B cell (primary cell): ENCODE results near the gene BHLHE41. TPM values are rescaled to one million over a fixed set of nuclear protein-coding genes. Genes with fewer than 3 reads are reported as not detected.

Source experiments
- ATAC-seq: fragments of 200-7000 bp; cut with Tn5 transposase; one replicate; pipeline ENCODE4 v1.10.0; 2021; ENCODE audit warnings: low read depth, mild to moderate bottlenecking, moderate number of reproducible peaks, moderate library complexity
- CTCF ChIA-PET: fragments of 350-600 bp; sonication (Branson Sonifier 250); formaldehyde crosslinking; loops from one replicate; lab custom pipeline; 2021; ENCODE audit warnings: antibody characterized with exemption, inconsistent platforms; lab: Charles Lee
- POLR2A ChIA-PET: fragments of 350-600 bp; sonication (Branson Sonifier 250); formaldehyde crosslinking; loops from one replicate; lab custom pipeline; 2021; ENCODE audit warnings: antibody characterized with exemption; lab: Charles Lee
- DNase-seq: peaks from one replicate; pipeline ENCODE4 v3.0.0; 2013
- H2AFZ ChIP-seq: 2 replicates; pipeline ENCODE4 v1.6.1; 2012; ENCODE audit warnings: mild to moderate bottlenecking, low read depth, low read length; ENCODE audit not compliant: insufficient read depth, poor library complexity, severe bottlenecking
- H3K27ac ChIP-seq, 2 donors: 1 replicate in 1 of 2; 2 replicates in 1 of 2; pipeline ENCODE4 v1.5.1; 2012 to 2013; ENCODE audit warnings: low read length in 2 of 2, mild to moderate bottlenecking in 2 of 2, moderate library complexity in 1 of 2
- H3K27me3 ChIP-seq, 4 experiments: fragments of 200-600 bp in 1 of 4; sonication (generic) in 1 of 4; replicated peaks in 1 of 4; 1 replicate in 2 of 4; 2 replicates in 2 of 4; pipeline versions ENCODE4 v1.6.1 to v1.7.0; 2013 to 2016; ENCODE audit warnings: low read length in 3 of 4, mild to moderate bottlenecking in 2 of 4, mixed read lengths in 1 of 4, moderate library complexity in 1 of 4; ENCODE audit not compliant: insufficient read depth in 4 of 4, control insufficient read depth in 3 of 4; ENCODE audit errors: control extremely low read depth in 1 of 4
- H3K36me3 ChIP-seq, 2 experiments: replicated peaks in 1 of 2; 1 replicate in 1 of 2; 2 replicates in 1 of 2; pipeline versions ENCODE4 v1.6.1 to v1.7.1; 2013; ENCODE audit warnings: low read length in 1 of 2; ENCODE audit not compliant: insufficient read depth in 2 of 2, control insufficient read depth in 1 of 2; ENCODE audit errors: control extremely low read depth in 1 of 2, extremely low read depth in 1 of 2
- H3K4me1 ChIP-seq, 2 donors: fragments of 200-600 bp in 1 of 2; sonication (generic) in 1 of 2; 1 replicate in 1 of 2; 2 replicates in 1 of 2; pipeline versions ENCODE4 v1.5.1 to v1.6.1; 2013 to 2017; ENCODE audit warnings: low read length in 2 of 2; ENCODE audit not compliant: control insufficient read depth in 2 of 2, insufficient read depth in 2 of 2
- H3K4me2 ChIP-seq: replicated peaks from 2 replicates; pipeline ENCODE3; 2012; ENCODE audit warnings: mild to moderate bottlenecking, low read depth, low read length; ENCODE audit not compliant: poor library complexity, severe bottlenecking
- H3K4me3 ChIP-seq, 5 experiments: fragments of 200-600 bp in 1 of 5; sonication (generic) in 1 of 5; 1 replicate in 3 of 5; 2 replicates in 2 of 5; pipeline versions ENCODE4 v1.5.1 to v1.7.0; 2011 to 2016; ENCODE audit warnings: low read length in 4 of 5, mild to moderate bottlenecking in 4 of 5, low read depth in 2 of 5, control low read depth in 1 of 5, moderate library complexity in 1 of 5; ENCODE audit not compliant: insufficient read depth in 1 of 5; ENCODE audit errors: control extremely low read depth in 1 of 5, extremely low read depth in 1 of 5
- H3K79me2 ChIP-seq: fragments of 200-600 bp; sonication (generic); one replicate; pipeline ENCODE4 v1.6.0; 2016; ENCODE audit warnings: low read length; ENCODE audit not compliant: control insufficient read depth, insufficient read depth
- H3K9ac ChIP-seq: fragments of 200-600 bp; sonication (generic); 2 replicates; pipeline ENCODE4 v1.6.1; 2017; ENCODE audit warnings: mild to moderate bottlenecking, low read length, moderate library complexity
- H3K9me3 ChIP-seq, 3 donors: one replicate each; pipeline versions ENCODE4 v1.6.1 to v1.7.1; 2013; ENCODE audit warnings: low read length in 2 of 3; ENCODE audit not compliant: control insufficient read depth in 2 of 3, insufficient read depth in 1 of 3; ENCODE audit errors: control extremely low read depth in 1 of 3
- H4K20me1 ChIP-seq: 2 replicates; pipeline ENCODE4 v1.6.0; 2012; ENCODE audit warnings: mild to moderate bottlenecking, low read length; ENCODE audit not compliant: insufficient read depth, control insufficient read depth, poor library complexity, severe bottlenecking
- H3K27ac Mint-ChIP-seq: one replicate; pipeline ENCODE4 v1.8.0; 2021; ENCODE audit warnings: mixed read lengths
- H3K27me3 Mint-ChIP-seq: one replicate; pipeline ENCODE4 v1.8.0; 2021; ENCODE audit warnings: mixed read lengths
- H3K4me1 Mint-ChIP-seq: one replicate; pipeline ENCODE4 v1.8.0; 2021; ENCODE audit warnings: mixed read lengths
- H3K4me3 Mint-ChIP-seq: one replicate; pipeline ENCODE4 v1.8.0; 2021; ENCODE audit warnings: mixed read lengths
- H3K9me3 Mint-ChIP-seq: one replicate; pipeline ENCODE4 v1.8.0; 2022; ENCODE audit warnings: mixed read lengths; ENCODE audit not compliant: insufficient read depth
- EZH2 ChIP-seq: IDR thresholded peaks from 2 replicates; pipeline ENCODE4 v1.6.1; 2012; ENCODE audit warnings: borderline replicate concordance, low read depth, mild to moderate bottlenecking, moderate library complexity, low read length; ENCODE audit not compliant: insufficient read depth, poor library complexity, severe bottlenecking
- WGBS: methylation state at CpG from one replicate; pipeline ENCODE4 v1.1.5; 2013; ENCODE audit warnings: missing lambda C conversion rate; ENCODE audit not compliant: insufficient coverage; 5-methylcytosine and 5-hydroxymethylcytosine counted together
- intact Hi-C: fragments of 100-400 bp; cut with micrococcal nuclease; formaldehyde crosslinking; loops from one replicate; pipeline ENCODE4 v1.10.0; 2022
- polyA plus RNA-seq: library from polyadenylated mRNA; depleted of rRNA; stranded (reverse); fragments of >200 nt; gene quantifications from 2 replicates; pipeline ENCODE4 v1.2.3, GENCODE V29; 2012
- total RNA-seq, 2 donors: library from RNA; stranded (reverse); fragments of 120-200 nt in 1 of 2; gene quantifications; 1 replicate in 1 of 2; 2 replicates in 1 of 2; pipeline versions ENCODE4 v1.2.3 to v1.2.4, GENCODE V29; 2013 to 2022
- TF ChIP-seq, protein P1 (sequence below): fragments of 200-600 bp; IDR thresholded peaks from one replicate; pipeline ENCODE4 v1.8.0; 2022; ENCODE audit warnings: antibody characterized with exemption, mild to moderate bottlenecking

Gene BHLHE41
- total and polyA plus RNA-seq, 2 donors (not counting 1 experiment from before 2014, with no cell fraction given), result 12.0 to 57.2 TPM

DNA sequence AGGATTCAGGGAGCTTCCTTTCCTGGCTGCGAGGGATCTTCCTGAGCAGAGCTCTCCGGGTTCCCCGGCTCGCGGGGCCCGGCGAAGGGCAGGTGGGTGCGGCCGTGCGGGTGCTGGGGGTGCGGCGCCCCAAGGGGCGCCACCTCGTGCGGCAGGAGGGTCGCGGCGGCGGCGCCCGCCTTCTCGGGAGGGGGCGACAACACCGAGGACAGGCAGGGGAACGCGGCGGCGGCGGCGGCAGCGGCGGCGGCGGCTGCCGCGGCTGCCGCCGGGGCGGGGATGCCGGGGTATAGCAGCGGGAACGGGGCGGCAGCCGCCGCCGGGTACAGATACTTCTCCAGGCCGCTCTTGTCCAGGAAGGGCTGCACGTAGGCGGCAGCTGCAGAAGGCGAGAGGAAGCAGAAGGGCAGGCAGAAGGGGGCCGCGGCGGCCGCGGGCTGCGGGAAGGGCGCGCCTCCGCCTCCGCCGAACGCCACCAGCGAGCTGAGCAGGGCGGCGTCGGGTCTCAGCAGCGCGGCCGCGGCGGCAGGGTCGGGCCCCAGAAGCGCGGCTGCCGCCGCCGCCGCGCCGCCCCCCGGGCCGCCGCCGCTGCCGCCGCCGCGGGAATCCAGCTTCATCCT lies 2.7 kb downstream of the BHLHE41 start:
- CTCF ChIA-PET, result interaction anchor here (0.8 to 6.5 kb wide), 25 partner anchors 7 to 764 kb away, joined by 3 to 72 read pairs (median 5); no protein-coding TSS in a partner anchor
- intact Hi-C loops, result loop anchor here (1.0 to 5.0 kb wide), 7 partner anchors 8 to 890 kb away; partner anchors contain the start of genes FGFR1OP2, INTS13, SSPN and TM7SF3
- peaks cover 0 to 14% (median 0%) of the 10 kb centered on the region in 4 experiments for H3K27me3 ChIP-seq

More for the DNA sequence above, 2.7 kb downstream of the BHLHE41 start:
- H3K27me3 Mint-ChIP-seq, result no peaks in the 10 kb centered on the region
- DNase-seq (peak; percentile 77), ATAC-seq (peak; percentile 18)
- peaks cover 68% of the 10 kb centered on the region for H3K4me1 Mint-ChIP-seq
- peaks cover 0 to 3% (median 0%) of the 10 kb centered on the region in 3 donors for H3K9me3 ChIP-seq
- POLR2A ChIA-PET, result interaction anchor here (0.9 to 5.5 kb wide), 9 partner anchors 8 to 711 kb away, joined by 3 to 117 read pairs (median 4); partner anchors contain the start of genes ITPR2 and SSPN
- WGBS, result under 1% methylated on average over 88 of the region's 88 CpGs
- peak overlapping the region; percentile 90 for H3K27ac Mint-ChIP-seq
- H3K9me3 Mint-ChIP-seq, result no peaks in the 10 kb centered on the region
- TF ChIP-seq, protein P1, sequence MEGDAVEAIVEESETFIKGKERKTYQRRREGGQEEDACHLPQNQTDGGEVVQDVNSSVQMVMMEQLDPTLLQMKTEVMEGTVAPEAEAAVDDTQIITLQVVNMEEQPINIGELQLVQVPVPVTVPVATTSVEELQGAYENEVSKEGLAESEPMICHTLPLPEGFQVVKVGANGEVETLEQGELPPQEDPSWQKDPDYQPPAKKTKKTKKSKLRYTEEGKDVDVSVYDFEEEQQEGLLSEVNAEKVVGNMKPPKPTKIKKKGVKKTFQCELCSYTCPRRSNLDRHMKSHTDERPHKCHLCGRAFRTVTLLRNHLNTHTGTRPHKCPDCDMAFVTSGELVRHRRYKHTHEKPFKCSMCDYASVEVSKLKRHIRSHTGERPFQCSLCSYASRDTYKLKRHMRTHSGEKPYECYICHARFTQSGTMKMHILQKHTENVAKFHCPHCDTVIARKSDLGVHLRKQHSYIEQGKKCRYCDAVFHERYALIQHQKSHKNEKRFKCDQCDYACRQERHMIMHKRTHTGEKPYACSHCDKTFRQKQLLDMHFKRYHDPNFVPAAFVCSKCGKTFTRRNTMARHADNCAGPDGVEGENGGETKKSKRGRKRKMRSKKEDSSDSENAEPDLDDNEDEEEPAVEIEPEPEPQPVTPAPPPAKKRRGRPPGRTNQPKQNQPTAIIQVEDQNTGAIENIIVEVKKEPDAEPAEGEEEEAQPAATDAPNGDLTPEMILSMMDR, result no peak
- TF ChIP-seq EZH2, result no peak
- peak overlapping the region; percentile 63 to 86 for H3K27ac ChIP-seq
- H3K36me3 ChIP-seq, result no peaks in the 10 kb centered on the region
- no peaks in the 10 kb centered on the region for H4K20me1 ChIP-seq
- H3K4me3 Mint-ChIP-seq, result peak overlapping the region; percentile 85
- H3K4me2 ChIP-seq, result peak overlapping the region; percentile 94
- H3K4me1 ChIP-seq, result peaks cover 62% of the 10 kb centered on the region in 2 donors
- peak overlapping the region; percentile 80 for H3K9ac ChIP-seq
- H3K4me3 ChIP-seq, result peak overlapping the region in 4 of 5 experiments; percentile 51 to 87 (median 74)
- peak overlapping the region; percentile 81 for H2AFZ ChIP-seq
- H3K79me2 ChIP-seq, result peaks cover 3% of the 10 kb centered on the region
